ENCODE measurements around the gene DCUN1D4. TPM values are rescaled to one million over a fixed set of nuclear protein-coding genes. Genes with fewer than 3 reads are reported as not detected.

The DCUN1D4 gene
- total RNA-seq: 28.7 and 34.7 TPM in 2 replicates

- Histone ChIP-seq H3K4me3 (ENCODE audit: low read depth, low read length) (peak within 1 kb of the TSS; percentile 88), H3K27me3 (ENCODE audit: control insufficient read depth, insufficient read depth, low read length) (no peaks in the 10 kb centered on the region), H3K36me3 (ENCODE audit: control insufficient read depth, insufficient read depth, low read length) (no peaks in the 10 kb centered on the region)
- peak; percentile 49 for TF ChIP-seq CTCF (IDR thresholded peaks at IDR 0.05; ENCODE audit: insufficient read depth, low read length, severe bottlenecking)
- peak; percentile 96 for DNase-seq (ENCODE audit: low read depth)
- FAIRE-seq: no peak
Observed at GRCh38 chr4:51842554-51843308, at the start of gene DCUN1D4. TSS of gene DCUN1D4 (plus strand) at chr4:51843153. CDS start at chr4:51843243, 90 bp downstream.

- no peak for TF ChIP-seq CTCF (IDR thresholded peaks at IDR 0.05; ENCODE audit: insufficient read depth, low read length, severe bottlenecking)
- H3K27me3 ChIP-seq (ENCODE audit: control insufficient read depth, insufficient read depth, low read length): no peaks in the 10 kb centered on the region
- FAIRE-seq: no peak
- no peak overlapping the region for H3K4me3 ChIP-seq (ENCODE audit: low read depth, low read length)
- no peak for DNase-seq (ENCODE audit: low read depth)
- no peaks in the 10 kb centered on the region for H3K36me3 ChIP-seq (ENCODE audit: control insufficient read depth, insufficient read depth, low read length)
Observed at GRCh38 chr4:51820443-51821234, 22.3 kb upstream of the DCUN1D4 start.

GRCh38 chr4:51825341-51825740 is 17.6 kb upstream of the DCUN1D4 start:
- no peak for TF ChIP-seq CTCF (IDR thresholded peaks at IDR 0.05; ENCODE audit: insufficient read depth, low read length, severe bottlenecking)
- FAIRE-seq: no peak
- Histone ChIP-seq H3K4me3 (ENCODE audit: low read depth, low read length) (no peak overlapping the region), H3K36me3 (ENCODE audit: control insufficient read depth, insufficient read depth, low read length) (no peaks in the 10 kb centered on the region), H3K27me3 (ENCODE audit: control insufficient read depth, insufficient read depth, low read length) (no peaks in the 10 kb centered on the region)
- no peak for DNase-seq (ENCODE audit: low read depth)

- Histone ChIP-seq H3K27me3 (ENCODE audit: control insufficient read depth, insufficient read depth, low read length) (peaks cover 2% of the 10 kb centered on the region), H3K4me3 (ENCODE audit: low read depth, low read length) (no peak overlapping the region), H3K36me3 (ENCODE audit: control insufficient read depth, insufficient read depth, low read length) (no peaks in the 10 kb centered on the region)
- no peak for TF ChIP-seq CTCF (IDR thresholded peaks at IDR 0.05; ENCODE audit: insufficient read depth, low read length, severe bottlenecking)
- no peak for DNase-seq (ENCODE audit: low read depth)
- FAIRE-seq: peak; percentile 77
Observed at GRCh38 chr4:51830156-51830720, 12.7 kb upstream of the DCUN1D4 start.

GRCh38 chr4:51831133-51831532 is 11.8 kb upstream of the DCUN1D4 start:
- H3K4me3 ChIP-seq (ENCODE audit: low read depth, low read length): no peak overlapping the region
- H3K36me3 ChIP-seq (ENCODE audit: control insufficient read depth, insufficient read depth, low read length): no peaks in the 10 kb centered on the region
- DNase-seq (ENCODE audit: low read depth) (peak; percentile 37), FAIRE-seq (peak; percentile 55)
- H3K27me3 ChIP-seq (ENCODE audit: control insufficient read depth, insufficient read depth, low read length): peaks cover 2% of the 10 kb centered on the region
- peak; percentile 71 for TF ChIP-seq CTCF (IDR thresholded peaks at IDR 0.05; ENCODE audit: insufficient read depth, low read length, severe bottlenecking)

All from bronchial epithelial cell (primary cell).